Caco-2 (cell line): ENCODE data around the gene MAMLD1. TPM values are rescaled to one million over a fixed set of nuclear protein-coding genes. Genes with fewer than 3 reads are reported as not detected.

Experiments
- BruUV-seq: library from RNA; stranded (reverse); fragments of 400-500 nt; replicated peaks from 2 replicates; lab custom pipeline; 2021; lab: Mats Ljungman, UMichigan
- CTCF ChIA-PET: fragments of 300-600 bp; sonication (Branson Sonifier 250); formaldehyde crosslinking; loops from one replicate; lab custom pipeline; 2022; ENCODE audit warnings: antibody characterized with exemption; lab: Charles Lee
- POLR2A ChIA-PET: fragments of 300-600 bp; sonication (Branson Sonifier 250); formaldehyde crosslinking; loops from one replicate; lab custom pipeline; 2022; ENCODE audit warnings: antibody characterized with exemption; lab: Charles Lee
- DNase-seq, 2 experiments: peaks; one replicate each; pipeline versions ENCODE4 v3.0.0 to v3.0.0-alpha.2; 2020 to 2022
- H3K27me3 ChIP-seq: replicated peaks from 2 replicates; pipeline ENCODE4 v1.6.0; 2011; ENCODE audit warnings: low read length; ENCODE audit not compliant: control insufficient read depth, insufficient read depth
- H3K36me3 ChIP-seq: 2 replicates; pipeline ENCODE4 v1.5.1; 2011; ENCODE audit warnings: low read length; ENCODE audit not compliant: control insufficient read depth, insufficient read depth
- H3K4me1 ChIP-seq: fragments of 250-450 bp; sonication (Bioruptor Pico); 2 replicates; pipeline ENCODE4 v1.5.1; 2020; ENCODE audit warnings: mild to moderate bottlenecking
- H3K4me3 ChIP-seq: 2 replicates; pipeline ENCODE4 v1.5.1; 2011; ENCODE audit warnings: low read depth, mild to moderate bottlenecking, control low read depth, low read length
- H3K9me3 ChIP-seq: fragments of 250-450 bp; sonication (Bioruptor Pico); 2 replicates; pipeline ENCODE4 v1.5.1; 2020; ENCODE audit warnings: mild to moderate bottlenecking, moderate library complexity
- H3K27ac Mint-ChIP-seq: one replicate; pipeline ENCODE4 v1.8.0; 2022; ENCODE audit warnings: mixed read lengths; ENCODE audit not compliant: unreplicated experiment
- H3K27me3 Mint-ChIP-seq: one replicate; pipeline ENCODE4 v1.8.0; 2022; ENCODE audit warnings: mixed read lengths; ENCODE audit not compliant: insufficient read depth, unreplicated experiment
- H3K36me3 Mint-ChIP-seq: one replicate; pipeline ENCODE4 v1.8.0; 2022; ENCODE audit warnings: mild to moderate bottlenecking, mixed read lengths; ENCODE audit not compliant: insufficient read depth, unreplicated experiment
- H3K4me1 Mint-ChIP-seq: one replicate; pipeline ENCODE4 v1.8.0; 2022; ENCODE audit warnings: low read depth, mixed read lengths; ENCODE audit not compliant: unreplicated experiment
- H3K4me3 Mint-ChIP-seq: one replicate; pipeline ENCODE4 v1.8.0; 2022; ENCODE audit warnings: mild to moderate bottlenecking, moderate library complexity, mixed read lengths; ENCODE audit not compliant: unreplicated experiment
- H3K9me3 Mint-ChIP-seq: one replicate; pipeline ENCODE4 v1.8.0; 2022; ENCODE audit warnings: mixed read lengths; ENCODE audit not compliant: unreplicated experiment
- intact Hi-C: fragments of 100-400 bp; cut with micrococcal nuclease; formaldehyde crosslinking; loops from one replicate; pipeline ENCODE4 v1.10.0; 2022; ENCODE audit not compliant: unreplicated experiment
- total RNA-seq: library from RNA; stranded (reverse); gene quantifications from 2 replicates; pipeline ENCODE4 v1.2.3, GENCODE V29; 2022
- TF ChIP-seq, protein P1 (sequence below), 2 experiments: fragments of 200-600 bp in 1 of 2; IDR thresholded peaks; 1 replicate in 1 of 2; 2 replicates in 1 of 2; pipeline versions ENCODE4 v1.5.1 to v1.8.0; 2011 to 2022; ENCODE audit warnings: antibody characterized with exemption in 1 of 2, control low read depth in 1 of 2, inconsistent platforms in 1 of 2, low read depth in 1 of 2, low read length in 1 of 2, mild to moderate bottlenecking in 1 of 2, moderate library complexity in 1 of 2; ENCODE audit not compliant: insufficient read depth in 1 of 2, severe bottlenecking in 1 of 2, unreplicated experiment in 1 of 2

MAMLD1 gene
- total RNA-seq, 1 experiment from 2014 or later, result not detected

DNA sequence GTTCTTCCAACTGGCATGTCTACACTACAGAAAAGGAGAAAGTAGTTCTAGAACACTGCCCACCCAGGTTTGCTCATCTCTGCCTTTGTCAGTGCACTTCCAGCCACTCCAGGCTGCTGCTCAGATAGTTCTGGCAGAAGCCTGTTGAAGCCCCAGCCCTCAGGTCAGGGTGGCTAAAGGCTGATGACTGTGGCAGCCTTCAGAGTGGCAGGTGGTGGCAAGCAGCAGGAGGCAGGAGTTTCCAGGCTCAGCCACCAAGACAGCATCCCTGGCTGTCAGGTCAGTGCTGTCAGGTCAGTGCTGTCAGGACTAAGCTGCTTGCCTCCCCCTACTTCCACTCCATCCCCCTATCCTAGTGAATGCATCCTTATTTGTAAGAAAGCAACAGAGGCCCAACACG, 100.4 kb downstream of the MAMLD1 start:
- no peak overlapping the region for H3K27ac Mint-ChIP-seq
- BruUV-seq, result no TSS peak
- intact Hi-C loops, result no loop called here
- H3K4me3 Mint-ChIP-seq, result no peak overlapping the region
- H3K27me3 Mint-ChIP-seq, result peaks cover 12% of the 10 kb centered on the region
- H3K36me3 Mint-ChIP-seq, result no peaks in the 10 kb centered on the region
- Histone ChIP-seq H3K9me3 (no peaks in the 10 kb centered on the region), H3K4me1 (no peaks in the 10 kb centered on the region), H3K27me3 (no peaks in the 10 kb centered on the region), H3K4me3 (no peak overlapping the region), H3K36me3 (no peaks in the 10 kb centered on the region)
- H3K9me3 Mint-ChIP-seq, result no peaks in the 10 kb centered on the region
- no peaks in the 10 kb centered on the region for H3K4me1 Mint-ChIP-seq
- TF ChIP-seq, protein P1, sequence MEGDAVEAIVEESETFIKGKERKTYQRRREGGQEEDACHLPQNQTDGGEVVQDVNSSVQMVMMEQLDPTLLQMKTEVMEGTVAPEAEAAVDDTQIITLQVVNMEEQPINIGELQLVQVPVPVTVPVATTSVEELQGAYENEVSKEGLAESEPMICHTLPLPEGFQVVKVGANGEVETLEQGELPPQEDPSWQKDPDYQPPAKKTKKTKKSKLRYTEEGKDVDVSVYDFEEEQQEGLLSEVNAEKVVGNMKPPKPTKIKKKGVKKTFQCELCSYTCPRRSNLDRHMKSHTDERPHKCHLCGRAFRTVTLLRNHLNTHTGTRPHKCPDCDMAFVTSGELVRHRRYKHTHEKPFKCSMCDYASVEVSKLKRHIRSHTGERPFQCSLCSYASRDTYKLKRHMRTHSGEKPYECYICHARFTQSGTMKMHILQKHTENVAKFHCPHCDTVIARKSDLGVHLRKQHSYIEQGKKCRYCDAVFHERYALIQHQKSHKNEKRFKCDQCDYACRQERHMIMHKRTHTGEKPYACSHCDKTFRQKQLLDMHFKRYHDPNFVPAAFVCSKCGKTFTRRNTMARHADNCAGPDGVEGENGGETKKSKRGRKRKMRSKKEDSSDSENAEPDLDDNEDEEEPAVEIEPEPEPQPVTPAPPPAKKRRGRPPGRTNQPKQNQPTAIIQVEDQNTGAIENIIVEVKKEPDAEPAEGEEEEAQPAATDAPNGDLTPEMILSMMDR (IDR thresholded peaks at IDR 0.05; ENCODE audit: insufficient read depth in 1 of 2, low read depth in 1 of 2, low read length in 1 of 2, severe bottlenecking in 1 of 2, unreplicated experiment in 1 of 2), result no peak
- no peak for DNase-seq
- POLR2A ChIA-PET, result no interaction called here
- CTCF ChIA-PET, result no interaction called here

DNA sequence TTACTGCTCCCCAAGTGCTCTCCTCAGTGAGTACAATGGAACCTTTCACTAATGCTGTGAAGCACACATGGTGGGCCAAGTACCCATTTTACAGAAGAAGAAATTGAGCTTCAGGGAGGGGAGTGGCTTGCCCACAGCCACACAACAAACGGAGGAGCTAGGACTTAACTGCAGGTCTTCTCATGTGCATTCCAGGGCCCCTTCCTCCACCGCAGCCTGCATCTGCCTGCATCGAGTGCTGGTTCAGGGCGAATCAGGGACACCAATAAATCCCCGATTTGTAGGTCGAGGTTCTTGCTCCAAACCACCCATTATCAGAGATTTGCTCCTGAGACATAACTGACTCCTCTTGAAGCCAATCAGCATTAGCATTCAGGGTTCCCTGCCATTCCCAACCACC, 100.9 kb downstream of the MAMLD1 start:
- H3K27ac Mint-ChIP-seq, result no peak overlapping the region
- no peaks in the 10 kb centered on the region for H3K36me3 Mint-ChIP-seq
- CTCF ChIA-PET, result no interaction called here
- peaks cover 12% of the 10 kb centered on the region for H3K27me3 Mint-ChIP-seq
- intact Hi-C loops, result no loop called here
- no peaks in the 10 kb centered on the region for H3K4me1 Mint-ChIP-seq
- BruUV-seq, result no TSS peak
- Histone ChIP-seq H3K27me3 (no peaks in the 10 kb centered on the region), H3K9me3 (no peaks in the 10 kb centered on the region), H3K4me1 (no peaks in the 10 kb centered on the region), H3K36me3 (no peaks in the 10 kb centered on the region), H3K4me3 (no peak overlapping the region)
- H3K9me3 Mint-ChIP-seq, result no peaks in the 10 kb centered on the region
- H3K4me3 Mint-ChIP-seq, result no peak overlapping the region
- POLR2A ChIA-PET, result no interaction called here
- no peak for DNase-seq
- TF ChIP-seq, protein P1 (IDR thresholded peaks at IDR 0.05; ENCODE audit: insufficient read depth in 1 of 2, low read depth in 1 of 2, low read length in 1 of 2, severe bottlenecking in 1 of 2, unreplicated experiment in 1 of 2), result no peak

DNA sequence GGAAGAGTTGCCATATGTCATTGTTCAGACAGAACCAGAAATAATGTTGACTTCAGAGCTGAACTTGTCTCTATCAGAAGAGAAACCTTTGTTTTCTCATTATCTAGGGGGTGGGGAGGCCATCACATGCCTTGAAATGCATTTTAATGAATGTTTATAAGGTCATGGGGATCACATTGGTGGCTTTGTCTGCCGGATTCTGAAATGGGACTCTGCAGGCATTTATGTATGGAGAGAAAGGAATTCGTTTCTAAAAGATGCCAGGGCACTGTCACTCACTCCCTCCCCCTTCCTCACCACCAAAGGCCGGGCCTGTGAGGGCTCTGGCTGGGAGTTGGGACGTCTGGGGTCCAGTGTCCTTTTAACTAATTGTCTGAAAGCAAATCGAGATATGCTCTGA, 102.2 kb downstream of the MAMLD1 start:
- peaks cover 14% of the 10 kb centered on the region for H3K27me3 Mint-ChIP-seq
- intact Hi-C loops, result no loop called here
- no TSS peak for BruUV-seq
- no peak for DNase-seq
- no peaks in the 10 kb centered on the region for H3K36me3 Mint-ChIP-seq
- H3K4me3 Mint-ChIP-seq, result no peak overlapping the region
- Histone ChIP-seq H3K4me3 (no peak overlapping the region), H3K27me3 (no peaks in the 10 kb centered on the region), H3K36me3 (no peaks in the 10 kb centered on the region), H3K9me3 (no peaks in the 10 kb centered on the region), H3K4me1 (no peaks in the 10 kb centered on the region)
- ChIA-PET CTCF (no interaction called here), POLR2A (no interaction called here)
- no peak overlapping the region for H3K27ac Mint-ChIP-seq
- no peaks in the 10 kb centered on the region for H3K4me1 Mint-ChIP-seq
- H3K9me3 Mint-ChIP-seq, result no peaks in the 10 kb centered on the region
- TF ChIP-seq, protein P1 (IDR thresholded peaks at IDR 0.05; ENCODE audit: insufficient read depth in 1 of 2, low read depth in 1 of 2, low read length in 1 of 2, severe bottlenecking in 1 of 2, unreplicated experiment in 1 of 2), result no peak
